ENCODE measurements around the gene DFFB. TPM values are rescaled to one million over a fixed set of nuclear protein-coding genes. Genes with fewer than 3 reads are reported as not detected.

DFFB gene
- total RNA-seq, 1 experiment from 2014 or later = 9.0 TPM

- intact Hi-C loops (cut with micrococcal nuclease) = no loop called here
- BruUV-seq (replicated peaks) = no TSS peak
- no peaks in the 10 kb centered on the region for H4K20me1 ChIP-seq (ENCODE audit: insufficient read depth)
- H3K9me2 ChIP-seq (ENCODE audit: insufficient read depth) = no peaks in the 10 kb centered on the region
- H3K79me2 ChIP-seq (ENCODE audit: insufficient read depth, low read length) = no peaks in the 10 kb centered on the region
- H3K36me3 ChIP-seq (ENCODE audit: control insufficient read depth in 1 of 2, insufficient read depth in 2 of 2, low read length in 2 of 2) = no peaks in the 10 kb centered on the region
- H3K9me3 ChIP-seq (ENCODE audit: control insufficient read depth in 1 of 2, insufficient read depth in 1 of 2, low read depth in 1 of 2, low read length in 2 of 2) = no peaks in the 10 kb centered on the region
- H2AFZ ChIP-seq (ENCODE audit: low read depth, low read length, poor library complexity, severe bottlenecking) = no peak overlapping the region
- H3K4me1 ChIP-seq (ENCODE audit: control insufficient read depth in 1 of 2, insufficient read depth in 2 of 2, low read length in 2 of 2) = peaks cover 0 to 4% of the 10 kb centered on the region in 2 experiments; a peak in 2 of 4 replicates
- H3K4me3 ChIP-seq (replicated peaks in 1 of 2; ENCODE audit: low read depth in 1 of 2, low read length in 2 of 2) = no peak overlapping the region
- H3K4me2 ChIP-seq (ENCODE audit: low read length) = no peak overlapping the region
- ChIA-PET RAD21 (ENCODE audit: low non-redundant PET in 1 of 2, low total read pairs in 2 of 2, uncharacterized antibody in 2 of 2, unreplicated experiment in 2 of 2) (no interaction called here), POLR2A (no interaction called here), CTCF (no interaction called here)
- H3K27me3 ChIP-seq (ENCODE audit: insufficient read depth, low read length) = no peaks in the 10 kb centered on the region; the same call in 1 of the 2 replicates
- TF ChIP-seq JUND (IDR thresholded peaks at IDR 0.05) (no peak), ZFX (IDR thresholded peaks at IDR 0.05) (no peak), RAD21 (IDR thresholded peaks at IDR 0.05; ENCODE audit: low read depth) (no peak), EZH2phosphoT487 (IDR thresholded peaks at IDR 0.05; ENCODE audit: borderline replicate concordance) (no peak), SP1 (IDR thresholded peaks at IDR 0.05; ENCODE audit: low read depth) (no peak), ATF3 (IDR thresholded peaks at IDR 0.05) (no peak), EGR1 (IDR thresholded peaks at IDR 0.05; ENCODE audit: low read depth) (no peak), TCF7L2 (IDR thresholded peaks at IDR 0.05; ENCODE audit: borderline replicate concordance, extremely low read depth, insufficient read depth, insufficient read length) (no peak)
- no peak overlapping the region for H3K27ac ChIP-seq (ENCODE audit: low read depth, low read length)
- no peak overlapping the region for H3K9ac ChIP-seq (ENCODE audit: low read length)
- ATAC-seq (no peak), DNase-seq (ENCODE audit: low read depth, low spot score) (no peak)
These were observed 57.1 kb downstream of the DFFB start for GRCh38 chr1:3914331-3914851.

GRCh38 chr1:3914911-3915310, 57.6 kb downstream of the DFFB start:
- RAD21 ChIA-PET (ENCODE audit: low non-redundant PET in 1 of 2, low total read pairs in 2 of 2, uncharacterized antibody in 2 of 2, unreplicated experiment in 2 of 2) = no interaction called here
- intact Hi-C loops (cut with micrococcal nuclease) = no loop called here
- TF ChIP-seq ATF3 (IDR thresholded peaks at IDR 0.05) (no peak), POLR2AphosphoS5 (IDR thresholded peaks at IDR 0.05; ENCODE audit: low read depth, low read length) (no peak), RAD21 (IDR thresholded peaks at IDR 0.05; ENCODE audit: low read depth) (no peak), SRF (IDR thresholded peaks at IDR 0.05; ENCODE audit: low read depth) (no peak), CTCF (IDR thresholded peaks at IDR 0.05 in 2 of 3, conservative IDR thresholded peaks at IDR 0.05 in 1 of 3; ENCODE audit: borderline replicate concordance in 1 of 3, insufficient read depth in 1 of 3, low read depth in 2 of 3, low read length in 2 of 3) (no peak), EZH2phosphoT487 (IDR thresholded peaks at IDR 0.05; ENCODE audit: borderline replicate concordance) (no peak), YY1 (IDR thresholded peaks at IDR 0.05; ENCODE audit: extremely low read depth, insufficient replicate concordance, low read depth, low read length) (no peak), EZH2 (IDR thresholded peaks at IDR 0.05) (no peak), MAX (IDR thresholded peaks at IDR 0.05) (no peak), REST (IDR thresholded peaks at IDR 0.05; ENCODE audit: low read depth) (no peak)

More at GRCh38 chr1:3914911-3915310, 57.6 kb downstream of the DFFB start:
- Histone ChIP-seq H3K9me2 (ENCODE audit: insufficient read depth) (no peaks in the 10 kb centered on the region), H3K9ac (ENCODE audit: low read length) (no peak overlapping the region), H3K79me2 (ENCODE audit: insufficient read depth, low read length) (no peaks in the 10 kb centered on the region), H3K27ac (ENCODE audit: low read depth, low read length) (no peak overlapping the region), H2AFZ (ENCODE audit: low read depth, low read length, poor library complexity, severe bottlenecking) (no peak overlapping the region), H3K27me3 (ENCODE audit: insufficient read depth, low read length) (no peaks in the 10 kb centered on the region; the same call in 1 of the 2 replicates), H3K4me2 (ENCODE audit: low read length) (no peak overlapping the region), H3K36me3 (ENCODE audit: control insufficient read depth in 1 of 2, insufficient read depth in 2 of 2, low read length in 2 of 2) (no peaks in the 10 kb centered on the region), H3K4me3 (replicated peaks in 1 of 2; ENCODE audit: low read depth in 1 of 2, low read length in 2 of 2) (no peak overlapping the region), H3K4me1 (ENCODE audit: control insufficient read depth in 1 of 2, insufficient read depth in 2 of 2, low read length in 2 of 2) (peaks cover 0 to 4% of the 10 kb centered on the region in 2 experiments; a peak in 2 of 4 replicates), H4K20me1 (ENCODE audit: insufficient read depth) (no peaks in the 10 kb centered on the region), H3K9me3 (ENCODE audit: control insufficient read depth in 1 of 2, insufficient read depth in 1 of 2, low read depth in 1 of 2, low read length in 2 of 2) (no peaks in the 10 kb centered on the region)
- ChIA-PET POLR2A (no interaction called here), CTCF (no interaction called here)
- ATAC-seq (no peak), DNase-seq (ENCODE audit: low read depth, low spot score) (no peak)
- BruUV-seq (replicated peaks) = no TSS peak
